HG02610 (cell line): ENCODE data around the gene P3H3.

Experiments
- ATAC-seq: cut with Tn5 transposase; IDR thresholded peaks from one replicate; pipeline ENCODE4 v1.9.1; 2021; ENCODE audit warnings: mild to moderate bottlenecking, moderate library complexity; ENCODE audit not compliant: unreplicated experiment

Gene P3H3

DNA sequence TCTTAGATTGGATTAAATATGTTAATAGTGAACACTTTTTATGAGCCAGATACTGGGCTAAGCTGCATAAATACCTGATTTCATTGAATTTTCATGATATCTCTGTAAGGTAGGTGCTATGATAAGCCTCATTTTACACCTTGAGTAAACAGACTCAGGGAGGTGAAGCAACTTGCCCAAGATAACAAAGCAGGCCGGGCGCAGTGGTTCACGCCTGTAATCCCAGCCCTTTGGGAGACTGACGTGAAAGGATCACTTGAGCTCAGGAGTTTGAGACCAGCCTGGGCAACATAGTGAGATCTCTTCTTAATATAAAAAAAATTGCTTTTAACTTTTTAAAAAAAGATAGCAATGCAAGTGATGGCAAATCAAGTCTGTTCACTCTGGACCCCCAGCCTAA is 13.9 kb downstream of the P3H3 start:
- ATAC-seq, result no peak

DNA sequence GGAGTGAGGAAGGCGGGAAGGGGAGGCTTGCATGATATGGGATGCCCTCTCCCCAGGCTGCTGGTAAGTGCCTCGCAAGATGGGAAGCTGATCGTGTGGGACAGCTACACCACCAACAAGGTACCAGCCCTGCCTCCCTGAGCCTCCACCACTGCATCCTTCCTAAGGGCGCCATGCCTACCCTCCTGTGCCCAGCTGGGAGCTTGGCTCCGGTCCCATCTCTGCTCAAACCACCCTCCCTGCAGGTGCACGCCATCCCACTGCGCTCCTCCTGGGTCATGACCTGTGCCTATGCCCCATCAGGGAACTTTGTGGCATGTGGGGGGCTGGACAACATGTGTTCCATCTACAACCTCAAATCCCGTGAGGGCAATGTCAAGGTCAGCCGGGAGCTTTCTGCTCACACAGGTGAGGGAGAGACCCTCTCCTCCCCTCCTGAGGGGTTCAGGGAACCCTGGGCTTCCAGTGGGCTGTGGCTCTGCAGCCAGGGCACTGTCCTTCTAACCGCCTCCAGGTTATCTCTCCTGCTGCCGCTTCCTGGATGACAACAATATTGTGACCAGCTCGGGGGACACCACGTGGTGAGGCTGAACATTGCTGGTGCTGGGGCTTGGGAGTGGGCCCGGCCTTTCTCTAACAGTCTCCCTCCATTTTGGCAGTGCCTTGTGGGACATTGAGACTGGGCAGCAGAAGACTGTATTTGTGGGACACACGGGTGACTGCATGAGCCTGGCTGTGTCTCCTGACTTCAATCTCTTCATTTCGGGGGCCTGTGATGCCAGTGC is 15.1 kb downstream of the P3H3 start:
- ATAC-seq, result no peak

DNA sequence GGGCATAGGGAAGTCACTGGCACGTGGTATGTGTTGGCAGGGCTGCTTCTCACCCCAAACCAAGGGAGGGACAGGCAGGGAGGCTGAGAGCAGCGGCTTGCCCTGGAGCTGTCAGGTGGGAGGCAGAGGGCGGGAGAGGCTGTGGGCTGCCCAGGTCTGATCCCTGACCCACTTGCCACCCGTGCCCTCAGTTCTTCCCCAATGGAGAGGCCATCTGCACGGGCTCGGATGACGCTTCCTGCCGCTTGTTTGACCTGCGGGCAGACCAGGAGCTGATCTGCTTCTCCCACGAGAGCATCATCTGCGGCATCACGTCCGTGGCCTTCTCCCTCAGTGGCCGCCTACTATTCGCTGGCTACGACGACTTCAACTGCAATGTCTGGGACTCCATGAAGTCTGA is 17.2 kb downstream of the P3H3 start:
- no peak for ATAC-seq

- ATAC-seq, result no peak
These were observed 18.2 kb downstream of the P3H3 start for GRCh38 chr12:6846316-6846869.

GRCh38 chr12:6847676-6848075 is 19.5 kb downstream of the P3H3 start:
- no peak for ATAC-seq

DNA sequence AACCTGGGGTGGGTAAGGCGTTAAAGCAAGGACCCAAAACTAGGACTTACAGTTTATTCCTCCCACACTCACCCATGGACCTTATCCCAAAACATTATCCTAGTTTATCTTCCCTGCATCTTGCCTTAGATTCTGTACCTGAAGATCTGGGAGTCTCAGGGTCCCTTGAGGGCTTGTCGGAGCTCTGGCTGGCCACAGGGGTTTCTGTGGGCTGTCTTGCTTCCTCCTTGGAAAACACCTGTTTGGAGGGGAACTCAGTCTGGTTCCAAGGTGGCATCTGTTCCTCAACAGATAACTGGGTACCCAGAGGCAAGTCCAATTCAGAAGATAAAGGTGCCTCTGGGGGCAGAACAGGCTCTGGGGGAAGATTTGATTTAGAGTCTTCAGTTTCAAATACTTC is 21.2 kb downstream of the P3H3 start:
- ATAC-seq, result no peak

- no peak for ATAC-seq
These were observed 21.9 kb downstream of the P3H3 start for GRCh38 chr12:6849976-6850560.

- no peak for ATAC-seq
These were observed 22.6 kb downstream of the P3H3 start for GRCh38 chr12:6850796-6851152.

DNA sequence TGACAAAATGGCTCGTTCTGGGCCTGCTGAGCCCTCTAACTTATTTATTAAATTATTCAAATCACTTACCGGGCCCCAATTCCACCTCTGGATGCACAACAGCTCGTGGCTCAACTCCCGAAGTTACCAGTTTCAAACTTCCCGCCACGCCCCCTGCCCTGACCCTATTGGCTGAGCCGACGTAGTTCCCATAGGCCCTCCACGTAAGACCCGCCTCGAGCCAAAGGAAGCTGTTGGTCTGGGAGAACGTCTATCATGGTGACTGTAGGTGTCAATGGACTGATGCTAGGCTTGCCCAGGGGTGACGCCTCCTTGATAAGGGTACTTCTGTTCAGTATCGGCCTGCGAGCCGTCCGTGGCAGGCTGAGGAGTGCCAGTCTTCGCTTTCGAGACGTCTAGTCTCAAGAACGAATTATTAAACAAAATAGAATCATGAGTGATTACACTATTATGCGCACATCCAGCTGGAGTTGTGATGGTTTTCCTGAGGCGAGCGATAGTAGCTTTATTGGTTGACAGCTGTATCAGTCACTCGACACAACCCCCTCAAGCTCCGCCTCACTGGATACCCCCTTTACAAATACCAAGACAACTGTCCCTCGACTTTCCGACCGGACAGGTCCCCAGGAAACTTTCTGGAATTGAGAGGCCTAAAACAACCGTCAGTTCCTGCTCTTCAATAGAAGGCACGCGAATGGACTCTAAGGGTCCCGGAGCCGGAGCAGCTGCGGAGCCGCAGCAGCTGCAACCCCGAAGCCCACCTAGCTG is 23.1 kb downstream of the P3H3 start, which contains the start of gene CDCA3:
TSS of gene CDCA3 (minus strand) at position 134 of the 768 bp plus-strand sequence. CDS start 334 bp downstream, outside the sequence.
- ATAC-seq, result peak; percentile 57

GRCh38 chr12:6851921-6852650 is 23.9 kb downstream of the P3H3 start, which contains the start of gene USP5:
Gene USP5 (plus strand): TSS chr12:6852150. CDS start chr12:6852180, 30 bp downstream.
- peak; percentile 66 for ATAC-seq

DNA sequence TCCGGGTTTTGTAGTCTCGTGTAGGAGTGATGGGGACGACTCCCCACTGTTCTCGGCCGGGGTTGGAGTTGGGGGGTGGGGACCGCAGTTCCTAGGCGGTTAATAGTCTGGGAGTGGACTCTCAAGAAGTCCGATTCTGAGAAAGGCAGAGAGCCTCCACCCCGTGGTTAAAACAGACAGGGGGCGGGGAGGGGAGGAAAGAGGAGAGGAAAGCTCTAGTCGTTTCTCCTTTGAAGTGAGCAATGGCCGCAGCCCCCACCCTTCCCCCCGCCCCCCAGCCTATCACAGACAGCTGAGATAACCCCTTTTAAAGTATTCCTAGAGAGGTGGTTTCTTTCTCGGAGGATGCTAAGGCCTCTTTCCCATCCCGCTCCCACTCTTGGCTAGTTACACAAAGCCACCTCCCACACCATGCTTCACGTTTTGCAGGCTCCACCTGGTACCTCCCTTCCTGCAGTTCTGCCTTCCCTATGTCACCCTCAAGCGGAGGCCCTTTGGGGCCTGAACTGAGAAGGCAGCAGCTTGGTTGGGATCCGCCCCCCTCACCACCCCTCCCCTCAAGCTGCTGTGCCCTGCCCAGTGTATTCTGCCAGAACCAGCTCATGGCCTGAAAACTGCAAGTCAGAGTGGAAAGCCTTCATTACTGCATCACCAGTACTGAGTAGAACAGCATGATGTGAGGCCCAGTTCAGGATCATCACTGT is 24.6 kb downstream of the P3H3 start:
- ATAC-seq, result no peak

- no peak for ATAC-seq
These were observed 25.4 kb downstream of the P3H3 start for GRCh38 chr12:6853626-6854025.

DNA sequence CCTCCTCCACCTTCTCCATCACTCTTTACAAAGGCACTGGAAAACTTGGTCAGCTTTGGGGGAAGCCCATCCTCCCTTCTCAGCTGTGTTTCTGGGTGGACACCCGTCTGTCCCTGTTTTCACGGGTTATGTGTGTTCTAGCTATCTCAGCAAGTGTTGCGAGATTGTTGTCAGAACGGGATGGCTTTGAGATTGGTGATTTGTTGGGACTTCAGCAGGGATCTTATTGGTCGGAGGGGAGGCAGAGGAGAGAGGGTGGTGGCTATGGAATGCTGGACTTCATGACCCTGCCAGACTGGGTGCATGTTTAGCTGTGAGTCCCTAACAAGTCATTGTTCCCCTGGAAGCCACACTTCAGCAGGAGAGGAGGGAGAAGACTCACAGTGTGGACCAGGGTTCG is 25.8 kb downstream of the P3H3 start:
- ATAC-seq, result no peak

DNA sequence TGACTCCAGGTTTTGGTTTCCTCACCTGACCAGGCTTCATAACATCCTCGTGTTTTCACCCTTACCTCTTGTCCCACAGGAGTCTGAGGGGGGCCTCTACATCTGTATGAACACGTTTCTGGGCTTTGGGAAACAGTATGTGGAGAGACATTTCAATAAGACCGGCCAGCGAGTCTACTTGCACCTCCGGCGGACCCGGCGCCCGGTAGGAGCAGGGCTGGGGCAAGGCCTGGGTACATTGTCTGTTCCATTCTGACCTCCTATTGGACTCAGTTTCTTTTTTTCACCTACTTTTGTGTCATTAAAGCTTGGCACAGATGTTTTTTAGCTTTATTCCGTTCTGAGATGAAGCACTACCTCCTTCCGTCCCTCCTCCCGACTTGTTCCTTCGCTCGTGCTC is 27.1 kb downstream of the P3H3 start:
- ATAC-seq, result no peak

DNA sequence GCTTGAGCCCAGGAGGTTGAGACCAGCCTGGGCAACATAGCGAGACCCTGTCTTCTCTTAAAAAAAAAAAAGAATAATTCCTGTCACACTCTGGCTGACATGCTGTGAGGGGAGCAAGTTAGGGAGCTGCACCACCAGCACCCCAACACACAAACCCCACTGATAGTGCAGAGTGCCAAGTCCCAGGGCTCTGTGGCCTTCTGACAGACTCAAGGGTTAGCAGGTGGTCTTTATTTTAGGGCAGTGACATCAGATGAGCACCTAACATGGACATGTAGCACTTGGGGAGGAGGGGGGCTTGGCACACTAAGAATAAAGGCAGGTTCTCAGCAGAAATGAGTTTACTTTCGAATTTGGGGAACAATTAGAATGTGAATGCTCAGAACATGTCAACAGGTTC is 30.6 kb downstream of the P3H3 start:
- ATAC-seq, result no peak

- no peak for ATAC-seq
These were observed 31.9 kb downstream of the P3H3 start for GRCh38 chr12:6860116-6860515.

DNA sequence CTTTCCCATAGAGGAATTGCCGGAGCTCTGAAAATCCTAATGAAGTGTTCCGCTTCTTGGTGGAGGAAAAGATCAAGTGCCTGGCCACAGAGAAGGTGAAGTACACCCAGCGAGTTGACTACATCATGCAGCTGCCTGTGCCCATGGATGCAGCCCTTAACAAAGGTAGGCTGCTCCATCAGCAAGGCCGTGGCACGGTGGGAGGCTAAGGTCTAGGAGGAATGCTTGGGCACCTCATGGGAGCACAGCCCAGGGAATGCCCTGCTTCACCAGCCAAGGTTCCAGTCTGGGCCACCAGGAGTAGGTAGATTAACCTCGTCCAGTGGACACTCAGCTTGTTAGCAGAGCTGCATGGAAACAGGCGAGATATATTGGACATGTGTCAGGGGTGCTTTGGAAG is 32.7 kb downstream of the P3H3 start:
- no peak for ATAC-seq

DNA sequence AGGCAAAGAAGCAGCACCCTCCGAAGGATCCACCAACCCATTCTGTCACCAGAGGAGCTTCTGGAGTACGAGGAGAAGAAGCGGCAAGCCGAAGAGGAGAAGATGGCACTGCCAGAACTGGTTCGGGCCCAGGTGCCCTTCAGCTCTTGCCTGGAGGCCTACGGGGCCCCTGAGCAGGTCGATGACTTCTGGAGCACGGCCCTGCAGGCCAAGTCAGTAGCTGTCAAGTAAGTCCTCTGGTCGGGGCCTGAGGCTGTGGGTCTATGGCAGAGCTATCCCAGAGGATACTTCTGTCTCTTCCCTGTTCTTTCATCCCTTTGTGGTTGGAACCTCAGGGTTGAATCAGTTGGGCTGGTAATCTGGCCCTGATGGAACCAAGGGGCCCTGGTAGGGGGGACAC is 33.2 kb downstream of the P3H3 start:
- ATAC-seq, result no peak

DNA sequence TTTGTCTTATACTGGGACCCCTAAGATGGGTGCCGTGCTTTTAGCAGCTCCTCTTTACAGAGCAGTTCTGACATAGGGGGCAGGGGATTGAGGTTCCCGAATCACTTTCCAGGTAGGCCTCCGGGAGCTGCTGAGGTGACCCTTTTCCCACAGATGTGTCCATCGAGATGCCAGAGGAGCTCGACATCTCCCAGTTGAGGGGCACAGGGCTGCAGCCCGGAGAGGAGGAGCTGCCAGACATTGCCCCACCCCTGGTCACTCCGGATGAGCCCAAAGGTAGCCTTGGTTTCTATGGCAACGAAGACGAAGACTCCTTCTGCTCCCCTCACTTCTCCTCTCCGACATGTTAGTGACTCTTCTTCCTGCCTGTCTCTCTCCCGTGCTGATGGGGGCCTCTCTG is 34.8 kb downstream of the P3H3 start:
- no peak for ATAC-seq

- no peak for ATAC-seq
These were observed 35.5 kb downstream of the P3H3 start for GRCh38 chr12:6863586-6864321.
